Adrenal gland (tissue), 5 donors: ENCODE measurements around the gene PRSS50.

ENCODE experiments used
- CTCF ChIP-seq, 6 experiments: fragments of 450-650 bp in 4 of 6; fragments of 200-600 bp in 2 of 6; sonication (generic) in 1 of 6; IDR thresholded peaks; 1 replicate in 5 of 6; 2 replicates in 1 of 6; pipeline versions ENCODE4 v1.5.1 to v1.8.0; 2016 to 2021; ENCODE audit warnings: antibody characterized with exemption in 6 of 6, mild to moderate bottlenecking in 2 of 6, moderate library complexity in 1 of 6
- POLR2A ChIP-seq, 2 donors: fragments of 450-650 bp; IDR thresholded peaks; one replicate each; pipeline ENCODE4 v1.6.1; 2017; ENCODE audit warnings: antibody characterized with exemption in 2 of 2, mild to moderate bottlenecking in 2 of 2, moderate library complexity in 1 of 2
- donor health status: DM: no; HTN: no; CAD: no.

GRCh38 chr3:46678280-46678679, 39.4 kb downstream of the PRSS50 start:
- TF ChIP-seq CTCF (IDR thresholded peaks at IDR 0.05) (no peak), POLR2A (IDR thresholded peaks at IDR 0.05) (no peak)
